IgD-negative memory B cell (primary cell): ENCODE measurements around the gene STYXL2. TPM values are rescaled to one million over a fixed set of nuclear protein-coding genes. Genes with fewer than 3 reads are reported as not detected.

Source experiments
- H3K27ac Mint-ChIP-seq, 3 donors: one replicate each; pipeline ENCODE4 v1.8.0; 2020 to 2022; ENCODE audit warnings: mild to moderate bottlenecking in 3 of 3, mixed read lengths in 3 of 3, moderate library complexity in 1 of 3
- H3K27me3 Mint-ChIP-seq: one replicate; pipeline ENCODE4 v1.8.0; 2021; ENCODE audit warnings: mixed read lengths
- H3K36me3 Mint-ChIP-seq: one replicate; pipeline ENCODE4 v1.8.0; 2020; ENCODE audit warnings: mild to moderate bottlenecking, mixed read lengths
- H3K4me1 Mint-ChIP-seq, 3 donors: one replicate each; pipeline ENCODE4 v1.8.0; 2020 to 2022; ENCODE audit warnings: mixed read lengths in 3 of 3, mild to moderate bottlenecking in 1 of 3
- H3K4me3 Mint-ChIP-seq, 4 donors: one replicate each; pipeline ENCODE4 v1.8.0; 2020 to 2022; ENCODE audit warnings: mild to moderate bottlenecking in 4 of 4, mixed read lengths in 4 of 4, moderate library complexity in 3 of 4
- H3K9me3 Mint-ChIP-seq, 3 donors: one replicate each; pipeline ENCODE4 v1.8.0; 2020 to 2021; ENCODE audit warnings: mixed read lengths in 3 of 3, mild to moderate bottlenecking in 1 of 3
- polyA plus RNA-seq: library from polyadenylated mRNA; unstranded; fragments of 300-500 nt; fragmentation: Illumina TruSeq; gene quantifications from one replicate; pipeline ENCODE4 v1.2.3, GENCODE V29; 2021

Gene STYXL2
- polyA plus RNA-seq = not detected

DNA sequence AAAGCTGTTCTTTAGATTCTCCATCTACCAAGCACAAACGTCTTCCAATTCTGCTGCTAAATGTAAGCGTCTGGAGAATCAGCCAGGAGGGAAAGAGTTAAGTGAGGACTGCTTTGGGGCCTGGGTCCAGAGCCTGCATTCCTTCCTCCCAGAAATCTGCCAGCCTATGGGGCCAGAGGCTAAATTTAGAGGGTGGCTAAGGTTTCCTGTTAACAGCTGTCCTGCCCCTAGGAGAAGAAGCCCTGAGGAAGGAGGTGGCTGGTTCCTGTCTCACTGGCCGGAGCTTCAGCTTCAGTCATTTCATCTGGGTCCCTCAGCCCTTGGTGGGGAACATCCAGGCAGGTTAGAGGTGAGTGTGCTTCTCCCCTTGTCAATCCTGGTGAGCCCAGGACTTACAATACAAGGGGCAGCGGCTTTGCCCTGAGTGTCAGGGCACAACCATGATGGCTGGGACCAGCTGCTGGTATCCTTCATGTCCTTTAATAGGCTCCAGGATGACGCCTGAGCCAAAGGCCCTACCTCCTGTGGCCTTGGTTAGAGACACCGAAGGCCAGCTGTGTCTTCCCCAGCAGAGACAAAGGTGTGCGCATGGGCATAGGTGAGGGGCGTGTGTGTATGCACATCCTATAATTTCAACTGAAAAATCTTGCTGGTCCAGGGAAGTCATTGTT, at the start of gene STYXL2:
STYXL2 (plus strand) TSS at position 230 of the 671 bp plus-strand sequence. CDS start 775 bp downstream, outside the sequence.
- peak within 1 kb of the TSS in 2 of 3 donors; percentile 13 to 90 for H3K27ac Mint-ChIP-seq
- peaks cover 6% of the 10 kb centered on the region for H3K27me3 Mint-ChIP-seq

DNA sequence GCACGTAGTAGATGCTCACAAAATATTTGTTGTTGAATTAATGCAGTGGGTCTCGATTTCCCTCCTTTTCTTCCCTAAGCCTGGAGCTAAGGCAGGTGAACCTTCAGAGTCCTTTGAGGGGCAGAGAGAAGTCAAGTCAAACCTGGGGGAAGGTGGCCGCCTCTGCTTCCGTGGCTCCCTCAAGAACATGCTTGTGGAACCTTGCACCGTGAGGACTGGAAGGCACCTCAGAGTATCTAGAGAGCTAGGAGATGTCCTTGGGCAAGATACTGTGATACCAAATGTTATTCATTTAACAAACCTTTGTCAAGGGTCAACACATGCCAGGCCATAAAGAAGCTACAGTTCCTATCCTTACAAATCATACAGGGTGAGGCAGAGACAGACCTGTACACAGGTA, 42.0 kb upstream of the STYXL2 start:
- Mint-ChIP-seq H3K27ac (no peak overlapping the region), H3K4me3 (no peak overlapping the region), H3K27me3 (no peaks in the 10 kb centered on the region), H3K4me1 (no peaks in the 10 kb centered on the region), H3K9me3 (peaks cover 0 to 1% (median 0%) of the 10 kb centered on the region in 3 donors), H3K36me3 (no peaks in the 10 kb centered on the region)

More for the DNA sequence above, at the start of gene STYXL2:
- Mint-ChIP-seq H3K36me3 (no peaks in the 10 kb centered on the region), H3K4me3 (no peak within 1 kb of the TSS), H3K9me3 (peaks cover 1 to 3% (median 3%) of the 10 kb centered on the region in 3 donors), H3K4me1 (peaks cover 4 to 12% (median 8%) of the 10 kb centered on the region in 3 donors)

DNA sequence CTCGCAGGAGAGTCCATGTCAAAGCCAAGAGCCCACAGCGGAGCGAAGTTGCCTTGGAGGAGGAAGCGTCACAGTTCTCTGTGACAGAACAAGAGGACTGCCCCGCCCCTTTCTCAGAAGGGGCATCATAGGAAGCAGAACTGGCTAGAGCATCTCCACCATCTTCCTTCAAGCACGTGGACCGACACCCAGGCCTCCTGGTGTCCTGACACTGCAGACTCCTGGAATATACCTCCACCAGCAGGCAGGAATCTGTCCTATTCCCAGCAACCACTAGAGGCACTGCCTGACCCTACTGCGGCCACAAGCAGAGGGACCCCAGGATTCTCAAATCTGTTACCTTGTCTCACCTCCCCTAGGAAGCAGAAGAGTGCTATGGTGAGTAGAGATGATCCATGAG, 41.5 kb upstream of the STYXL2 start:
- peaks cover 0 to 1% (median 0%) of the 10 kb centered on the region in 3 donors for H3K9me3 Mint-ChIP-seq
- no peak overlapping the region for H3K27ac Mint-ChIP-seq
- H3K4me3 Mint-ChIP-seq = peak overlapping the region in 1 of 4 donors; percentile 13
- H3K27me3 Mint-ChIP-seq = no peaks in the 10 kb centered on the region
- no peaks in the 10 kb centered on the region for H3K4me1 Mint-ChIP-seq
- no peaks in the 10 kb centered on the region for H3K36me3 Mint-ChIP-seq

DNA sequence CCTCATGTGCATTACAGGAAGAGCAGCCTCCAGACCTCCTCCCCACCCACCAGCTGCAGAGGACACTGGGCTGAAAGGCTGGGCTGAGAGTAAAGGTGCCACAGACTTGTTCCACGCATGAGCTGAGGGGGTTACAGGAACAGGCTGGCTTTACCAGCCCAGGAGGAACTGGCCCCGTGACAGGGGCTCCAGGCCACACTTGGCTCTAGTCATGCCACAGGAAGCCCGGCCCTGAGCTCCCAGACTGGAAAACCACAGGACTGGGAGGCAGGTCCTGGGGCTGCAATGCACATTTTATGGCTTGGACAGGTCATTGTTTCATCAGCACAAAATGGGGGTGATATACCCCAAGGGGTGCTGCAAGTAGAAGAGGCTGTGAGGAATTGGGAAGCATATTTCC, 39.3 kb upstream of the STYXL2 start:
- Mint-ChIP-seq H3K9me3 (peaks cover 0 to 1% (median 0%) of the 10 kb centered on the region in 3 donors), H3K4me3 (no peak overlapping the region), H3K4me1 (peaks cover 0 to 3% (median 0%) of the 10 kb centered on the region in 3 donors), H3K27ac (no peak overlapping the region), H3K36me3 (no peaks in the 10 kb centered on the region), H3K27me3 (no peaks in the 10 kb centered on the region)

DNA sequence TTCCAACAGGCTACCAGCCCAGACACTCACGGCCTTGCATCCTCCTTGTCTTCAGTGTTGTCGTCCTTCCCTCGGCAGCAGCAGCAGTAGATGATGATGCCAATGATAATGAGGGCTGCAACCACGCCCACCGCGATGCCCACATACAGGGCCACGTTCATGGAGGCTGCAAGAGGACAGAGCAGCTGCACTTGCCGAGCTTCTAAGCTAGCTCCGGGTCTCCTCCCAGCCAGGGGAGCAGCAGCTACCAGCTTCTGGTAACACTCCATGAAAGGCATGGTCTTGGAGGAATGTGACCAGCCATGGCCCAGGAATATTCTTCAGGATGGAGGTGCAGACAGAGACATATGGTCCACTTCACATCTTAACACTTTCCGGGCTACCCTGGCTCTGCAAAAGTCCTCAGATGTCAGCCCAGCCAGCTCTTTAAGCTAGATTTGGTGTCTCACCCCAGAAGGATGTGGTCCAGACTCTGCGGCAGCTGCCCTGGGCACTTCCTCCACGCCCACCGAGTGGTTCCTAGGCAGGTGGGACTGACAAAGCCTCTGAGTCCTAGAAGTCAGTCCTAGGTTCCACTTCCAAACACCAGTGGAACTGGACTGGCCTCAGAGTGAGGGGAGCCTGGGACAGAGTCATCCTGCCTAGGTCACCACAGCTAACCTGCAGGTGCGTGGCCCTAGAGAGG, 38.8 kb upstream of the STYXL2 start:
- Mint-ChIP-seq H3K4me1 (peaks cover 0 to 3% (median 0%) of the 10 kb centered on the region in 3 donors), H3K9me3 (peaks cover 0 to 1% (median 0%) of the 10 kb centered on the region in 3 donors), H3K27me3 (no peaks in the 10 kb centered on the region), H3K27ac (peak overlapping the region in 1 of 3 donors; percentile 7), H3K36me3 (no peaks in the 10 kb centered on the region), H3K4me3 (no peak overlapping the region)

DNA sequence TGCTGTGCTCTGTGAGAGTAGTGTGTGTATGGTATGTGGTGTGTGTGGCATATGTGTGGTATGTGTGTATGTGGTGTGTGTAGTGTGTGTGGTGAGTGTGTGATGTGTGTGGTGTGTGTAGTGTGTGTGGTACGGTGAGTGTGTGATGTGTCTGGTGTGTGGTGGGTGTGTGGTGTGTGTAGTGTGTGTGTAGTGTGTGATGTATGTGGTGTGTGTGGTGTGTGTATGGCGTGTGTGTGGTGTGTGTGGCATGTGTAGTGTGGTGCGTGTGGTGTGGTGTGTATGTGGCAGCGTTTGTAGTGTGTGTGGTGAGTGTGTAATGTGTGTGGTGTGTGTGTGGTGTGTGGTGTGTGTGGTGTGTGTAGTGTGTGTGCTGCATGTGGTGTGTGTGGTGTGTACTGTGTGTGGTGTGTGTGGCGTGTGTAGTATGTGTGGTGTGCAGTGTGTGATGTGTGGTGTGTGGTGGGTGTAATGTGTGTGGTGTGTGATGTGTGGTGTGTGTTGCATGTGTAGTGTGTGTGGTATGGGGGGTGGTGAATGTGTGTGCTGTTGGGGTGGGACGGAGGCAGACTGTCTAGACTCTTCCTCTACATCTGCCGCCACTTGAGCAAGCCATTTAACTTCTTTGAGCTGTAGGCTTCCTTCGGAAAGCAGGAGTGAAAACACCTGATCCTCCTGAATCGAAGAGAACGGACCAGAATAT, 37.2 kb upstream of the STYXL2 start:
- H3K27ac Mint-ChIP-seq = no peak overlapping the region
- no peaks in the 10 kb centered on the region for H3K27me3 Mint-ChIP-seq
- H3K9me3 Mint-ChIP-seq = peaks cover 0 to 1% (median 0%) of the 10 kb centered on the region in 3 donors
- H3K4me3 Mint-ChIP-seq = no peak overlapping the region
- H3K36me3 Mint-ChIP-seq = no peaks in the 10 kb centered on the region
- peaks cover 0 to 3% (median 0%) of the 10 kb centered on the region in 3 donors for H3K4me1 Mint-ChIP-seq

DNA sequence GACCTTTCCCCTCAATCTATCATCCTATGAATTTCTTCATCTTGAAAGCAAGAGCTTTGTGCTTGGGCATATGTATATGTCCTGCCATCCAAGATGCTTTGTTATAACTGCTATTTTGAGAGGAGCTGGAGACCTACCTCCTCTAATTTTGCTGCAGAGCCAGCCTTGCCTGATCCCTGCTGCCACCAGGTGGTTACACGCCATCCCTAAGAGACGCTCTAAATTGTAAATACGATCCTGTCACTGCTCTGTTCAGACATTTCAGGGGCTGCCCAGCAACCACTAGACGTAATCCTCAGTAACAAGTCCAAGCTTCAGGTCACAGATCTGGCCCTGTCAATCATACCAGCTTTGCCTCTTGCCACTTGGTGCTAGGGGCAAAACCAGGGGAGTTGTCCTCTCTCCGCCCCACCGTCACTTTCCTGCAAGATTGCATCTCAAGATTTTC, 36.6 kb upstream of the STYXL2 start:
- Mint-ChIP-seq H3K36me3 (no peaks in the 10 kb centered on the region), H3K4me1 (peaks cover 0 to 3% (median 0%) of the 10 kb centered on the region in 3 donors), H3K27me3 (no peaks in the 10 kb centered on the region), H3K9me3 (peaks cover 0 to 1% (median 0%) of the 10 kb centered on the region in 3 donors), H3K27ac (no peak overlapping the region), H3K4me3 (no peak overlapping the region)

DNA sequence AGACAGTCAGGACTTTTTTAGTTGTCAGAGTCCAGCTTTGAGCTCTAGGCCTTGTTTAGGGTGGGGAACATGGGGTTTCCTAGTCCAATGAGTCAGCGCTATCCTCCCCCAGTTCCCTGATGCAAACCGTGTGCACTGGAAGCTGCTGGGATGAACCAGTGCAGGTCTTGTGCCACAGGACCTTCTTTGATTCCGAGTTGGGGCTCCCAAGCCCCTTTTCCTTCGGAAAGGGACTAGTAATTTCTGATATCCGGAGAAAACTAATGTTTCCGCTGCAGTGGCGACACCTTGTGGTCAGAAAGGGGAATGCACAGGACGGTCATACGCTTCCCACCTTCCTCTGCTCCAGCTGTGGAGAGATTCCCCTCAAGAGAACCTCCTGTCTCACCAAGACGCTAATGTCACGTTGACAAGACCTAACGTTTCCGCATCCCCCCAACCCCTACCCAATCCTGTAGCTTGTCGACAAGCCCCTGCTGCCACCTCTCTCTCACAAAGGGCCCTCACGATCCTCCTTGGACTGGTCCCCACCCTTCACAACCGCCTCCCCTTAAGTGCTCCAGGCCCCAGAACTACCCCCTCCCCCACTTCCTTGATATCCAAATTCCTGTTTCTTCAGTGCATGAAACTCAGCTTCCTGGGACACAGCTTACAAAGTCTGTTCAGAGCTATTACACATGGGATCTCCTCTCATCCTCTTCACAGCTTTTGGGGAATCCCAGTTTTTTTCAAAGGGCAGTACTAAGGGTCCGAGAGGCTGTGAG, 34.6 kb upstream of the STYXL2 start:
- Mint-ChIP-seq H3K27me3 (no peaks in the 10 kb centered on the region), H3K9me3 (no peaks in the 10 kb centered on the region), H3K4me3 (peak overlapping the region in 1 of 4 donors; percentile 53), H3K36me3 (no peaks in the 10 kb centered on the region), H3K4me1 (peaks cover 0 to 3% (median 0%) of the 10 kb centered on the region in 3 donors), H3K27ac (peak overlapping the region in 2 of 3 donors; percentile 24 to 71)

DNA sequence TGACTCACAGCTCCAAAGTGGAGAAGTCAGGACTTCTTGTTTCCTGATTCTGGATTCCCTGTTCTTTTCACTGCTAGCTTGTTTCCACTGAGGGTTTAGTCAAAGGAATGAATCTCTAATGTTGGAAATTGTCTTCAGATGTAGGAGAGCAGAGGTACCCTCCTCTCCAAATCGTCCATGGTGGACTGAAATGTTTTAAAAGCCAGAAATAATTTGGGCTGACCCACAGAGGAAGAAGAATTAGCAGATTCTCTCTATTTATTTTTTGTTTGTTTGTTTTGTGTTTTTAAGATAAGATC, 34.1 kb upstream of the STYXL2 start:
- Mint-ChIP-seq H3K4me1 (peaks cover 0 to 3% (median 0%) of the 10 kb centered on the region in 3 donors), H3K9me3 (no peaks in the 10 kb centered on the region), H3K36me3 (no peaks in the 10 kb centered on the region), H3K27ac (no peak overlapping the region), H3K27me3 (no peaks in the 10 kb centered on the region), H3K4me3 (peak overlapping the region in 1 of 4 donors; percentile 17)

DNA sequence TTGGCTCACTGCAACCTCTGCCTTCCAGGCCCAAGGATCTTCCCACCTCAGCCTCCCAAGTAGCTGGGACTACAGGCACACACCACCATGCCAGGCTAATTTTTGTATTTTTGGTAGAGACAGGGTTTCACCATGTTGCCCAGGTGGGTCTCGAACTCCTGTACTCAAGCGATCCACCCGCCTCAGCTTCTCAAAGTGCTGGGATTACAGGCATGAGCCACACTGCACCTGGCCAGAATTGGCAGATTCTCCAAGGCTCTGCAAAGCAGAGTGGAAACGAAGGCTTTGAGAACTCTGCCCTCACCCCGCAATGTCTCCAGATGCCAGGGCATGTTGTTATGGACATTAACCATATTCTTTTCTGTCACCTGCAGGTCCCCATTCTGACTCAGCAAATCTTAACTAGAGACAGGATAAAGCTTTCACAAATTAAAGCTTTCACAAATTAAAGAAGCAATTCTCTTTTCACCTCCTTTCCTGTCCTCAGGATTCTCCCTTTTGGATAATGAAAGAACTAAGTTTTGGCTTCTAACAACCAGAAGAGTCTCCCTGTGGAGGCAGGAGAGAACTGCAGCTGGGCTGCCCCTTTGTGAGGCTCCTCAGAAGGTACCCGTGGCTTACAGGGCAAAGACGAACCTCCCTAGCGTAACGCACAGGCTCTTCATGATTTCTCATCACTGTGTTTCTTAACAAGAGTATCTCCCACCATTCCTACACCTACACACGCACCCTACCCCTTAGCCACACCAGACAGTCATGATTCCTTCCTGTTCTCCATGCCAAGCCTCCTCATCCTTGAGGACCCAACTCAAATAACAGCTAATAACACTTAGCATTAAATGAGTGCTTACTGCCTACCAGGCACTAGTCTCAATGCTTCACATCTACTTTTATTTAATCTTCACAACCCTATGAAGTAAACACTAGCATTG, 33.5 kb upstream of the STYXL2 start:
- no peaks in the 10 kb centered on the region for H3K9me3 Mint-ChIP-seq
- peaks cover 3% of the 10 kb centered on the region for H3K27me3 Mint-ChIP-seq
- H3K4me1 Mint-ChIP-seq = peaks cover 0 to 3% (median 0%) of the 10 kb centered on the region in 3 donors
- H3K36me3 Mint-ChIP-seq = no peaks in the 10 kb centered on the region
- H3K27ac Mint-ChIP-seq = no peak overlapping the region
- H3K4me3 Mint-ChIP-seq = peak overlapping the region in 1 of 4 donors; percentile 17

DNA sequence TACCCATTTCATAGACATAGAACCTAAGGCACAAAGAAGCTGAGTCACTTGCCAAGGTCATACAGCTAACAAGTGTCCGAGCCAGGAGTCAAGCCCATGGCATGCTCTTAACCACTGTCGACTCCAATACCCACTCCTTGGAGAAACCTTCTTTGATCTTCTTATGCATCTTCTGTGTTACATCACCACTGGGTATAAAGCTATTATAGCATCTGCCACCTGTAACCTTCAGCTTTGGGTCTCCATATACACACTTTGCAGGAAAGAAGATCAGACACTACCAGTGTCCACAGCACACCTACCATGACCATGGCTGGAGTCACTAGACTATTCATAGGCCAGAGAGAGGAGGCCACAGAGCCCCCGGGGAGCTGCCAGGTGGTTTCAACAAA, 32.8 kb upstream of the STYXL2 start:
- Mint-ChIP-seq H3K27me3 (peaks cover 3% of the 10 kb centered on the region), H3K9me3 (no peaks in the 10 kb centered on the region), H3K27ac (no peak overlapping the region), H3K36me3 (no peaks in the 10 kb centered on the region), H3K4me1 (peaks cover 0 to 3% (median 0%) of the 10 kb centered on the region in 3 donors), H3K4me3 (peak overlapping the region in 1 of 4 donors; percentile 0)

DNA sequence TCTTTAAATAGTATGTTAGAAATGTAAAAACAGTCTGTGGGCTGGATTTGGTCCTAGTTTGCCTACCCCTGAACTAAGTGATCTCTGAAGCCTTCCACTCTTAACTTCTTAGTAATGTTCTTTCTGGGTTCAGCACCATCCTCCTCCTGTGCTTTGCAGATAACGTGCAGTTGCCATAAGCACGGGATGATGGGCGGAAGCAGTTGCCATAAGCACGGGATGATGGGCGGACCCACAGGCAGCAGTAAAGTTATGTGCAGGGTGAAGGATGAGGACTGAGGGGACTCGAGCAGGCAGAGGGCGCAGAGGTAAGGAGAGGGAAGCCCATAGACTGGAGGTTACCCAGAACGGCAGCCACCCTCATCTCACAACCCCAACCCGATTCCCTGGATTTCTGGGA, 29.3 kb upstream of the STYXL2 start:
- Mint-ChIP-seq H3K27me3 (peaks cover 3% of the 10 kb centered on the region), H3K4me3 (no peak overlapping the region), H3K4me1 (no peaks in the 10 kb centered on the region), H3K36me3 (no peaks in the 10 kb centered on the region), H3K9me3 (no peaks in the 10 kb centered on the region), H3K27ac (no peak overlapping the region)

DNA sequence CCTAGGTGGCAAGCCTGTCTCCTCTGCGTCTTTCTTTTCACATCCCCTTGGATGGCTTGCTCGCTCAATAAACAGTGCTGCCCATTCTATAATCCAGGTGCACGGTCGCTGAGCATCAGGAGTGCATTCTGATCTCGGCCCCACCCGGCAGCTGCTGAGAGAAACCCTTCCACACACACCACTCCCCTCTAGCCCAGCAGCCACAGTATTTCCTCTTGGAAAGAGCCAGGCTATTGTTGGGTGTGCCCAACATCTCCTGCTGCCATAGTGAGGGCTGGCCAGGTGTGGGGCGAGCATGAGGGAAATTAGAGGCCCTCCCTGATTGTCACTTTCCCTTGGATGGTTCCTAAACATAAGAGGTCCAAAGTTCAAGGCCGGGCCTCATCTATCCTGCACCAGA, 28.4 kb upstream of the STYXL2 start:
- H3K4me1 Mint-ChIP-seq = no peaks in the 10 kb centered on the region
- H3K27ac Mint-ChIP-seq = no peak overlapping the region
- no peak overlapping the region for H3K4me3 Mint-ChIP-seq
- H3K27me3 Mint-ChIP-seq = peaks cover 3% of the 10 kb centered on the region
- no peaks in the 10 kb centered on the region for H3K9me3 Mint-ChIP-seq
- no peaks in the 10 kb centered on the region for H3K36me3 Mint-ChIP-seq
